MM.1S (cell line): Measurements from ENCODE around the gene ERO1B.

Experiments
- DNase-seq: peaks from one replicate; pipeline ENCODE4 v3.0.0-alpha.2; 2015
- H2AFZ ChIP-seq: fragments of 300-600 bp; sonication (generic); 2 replicates; pipeline ENCODE4 v1.6.0; 2016; ENCODE audit warnings: antibody characterized with exemption, low read length
- H3F3A ChIP-seq: fragments of 300-600 bp; sonication (generic); 2 replicates; pipeline ENCODE4 v1.6.1; 2016; ENCODE audit warnings: mild to moderate bottlenecking, antibody characterized with exemption, low read length, moderate library complexity, mixed read lengths; ENCODE audit not compliant: insufficient read depth
- H3K27ac ChIP-seq: fragments of 300-600 bp; sonication (generic); 2 replicates; pipeline ENCODE4 v1.5.1; 2016; ENCODE audit warnings: mild to moderate bottlenecking, low read length
- H3K27me3 ChIP-seq: fragments of 300-600 bp; sonication (generic); replicated peaks from 2 replicates; pipeline ENCODE4 v1.6.0; 2016; ENCODE audit warnings: low read length; ENCODE audit not compliant: insufficient read depth
- H3K36me3 ChIP-seq: fragments of 300-600 bp; sonication (generic); replicated peaks from 2 replicates; pipeline ENCODE4 v1.6.1; 2016; ENCODE audit warnings: mild to moderate bottlenecking, low read length, mixed read lengths; ENCODE audit not compliant: insufficient read depth
- H3K4me1 ChIP-seq: fragments of 300-600 bp; sonication (generic); 2 replicates; pipeline ENCODE4 v1.6.1; 2016; ENCODE audit warnings: low read length, mixed read lengths
- H3K4me2 ChIP-seq: fragments of 300-600 bp; sonication (generic); 2 replicates; pipeline ENCODE4 v1.6.0; 2016; ENCODE audit warnings: low read depth, low read length
- H3K4me3 ChIP-seq: fragments of 300-600 bp; sonication (generic); 2 replicates; pipeline ENCODE4 v1.5.1; 2016; ENCODE audit warnings: low read length, mixed read lengths
- H3K79me2 ChIP-seq: fragments of 300-600 bp; sonication (generic); 2 replicates; pipeline ENCODE4 v1.6.1; 2016; ENCODE audit warnings: mixed run types, low read length, mixed read lengths
- H3K9ac ChIP-seq: fragments of 300-600 bp; sonication (generic); 2 replicates; pipeline ENCODE4 v1.6.1; 2016; ENCODE audit warnings: low read length, mixed read lengths
- H3K9me2 ChIP-seq: fragments of 300-600 bp; sonication (generic); replicated peaks from 2 replicates; pipeline ENCODE4 v1.6.1; 2016; ENCODE audit warnings: mild to moderate bottlenecking, low read length, mixed read lengths; ENCODE audit not compliant: insufficient read depth
- H3K9me3 ChIP-seq: fragments of 300-600 bp; sonication (generic); replicated peaks from 2 replicates; pipeline ENCODE4 v1.6.1; 2016; ENCODE audit warnings: mild to moderate bottlenecking, low read length, mixed read lengths; ENCODE audit not compliant: insufficient read depth
- H4K20me1 ChIP-seq: fragments of 300-600 bp; sonication (generic); 2 replicates; pipeline ENCODE4 v1.6.1; 2016; ENCODE audit warnings: mild to moderate bottlenecking, low read length, moderate library complexity, mixed read lengths; ENCODE audit not compliant: insufficient read depth
- EZH2 ChIP-seq: fragments of 300-600 bp; sonication (generic); optimal IDR thresholded peaks from 2 replicates; pipeline ENCODE3; 2017; ENCODE audit warnings: low read depth, mild to moderate bottlenecking, antibody characterized with exemption, low read length, mixed read lengths
- EZH2phosphoT487 ChIP-seq: fragments of 300-600 bp; sonication (generic); IDR thresholded peaks from 2 replicates; pipeline ENCODE4 v1.6.1; 2018; ENCODE audit warnings: antibody characterized with exemption, low read length
- TF ChIP-seq, protein P1 (sequence below): fragments of 300-600 bp; sonication (generic); IDR thresholded peaks from 2 replicates; pipeline ENCODE4 v1.5.1; 2016; ENCODE audit warnings: antibody characterized with exemption, low read length, mixed read lengths

ERO1B gene

GRCh38 chr1:236179634-236180033 is 102.1 kb downstream of the ERO1B start:
- H3K9ac ChIP-seq = no peak overlapping the region
- H3K79me2 ChIP-seq = no peaks in the 10 kb centered on the region
- no peak overlapping the region for H2AFZ ChIP-seq
- 0 out of 2 replicates have a peak, but pooled peaks cover 6% of the 10 kb centered on the region for H3K27me3 ChIP-seq
- no peak for DNase-seq
- H3K4me1 ChIP-seq = no peaks in the 10 kb centered on the region
- no peaks in the 10 kb centered on the region for H4K20me1 ChIP-seq
- no peak overlapping the region for H3K27ac ChIP-seq
- no peak for TF ChIP-seq EZH2
- TF ChIP-seq EZH2phosphoT487 = no peak
- TF ChIP-seq, protein P1, sequence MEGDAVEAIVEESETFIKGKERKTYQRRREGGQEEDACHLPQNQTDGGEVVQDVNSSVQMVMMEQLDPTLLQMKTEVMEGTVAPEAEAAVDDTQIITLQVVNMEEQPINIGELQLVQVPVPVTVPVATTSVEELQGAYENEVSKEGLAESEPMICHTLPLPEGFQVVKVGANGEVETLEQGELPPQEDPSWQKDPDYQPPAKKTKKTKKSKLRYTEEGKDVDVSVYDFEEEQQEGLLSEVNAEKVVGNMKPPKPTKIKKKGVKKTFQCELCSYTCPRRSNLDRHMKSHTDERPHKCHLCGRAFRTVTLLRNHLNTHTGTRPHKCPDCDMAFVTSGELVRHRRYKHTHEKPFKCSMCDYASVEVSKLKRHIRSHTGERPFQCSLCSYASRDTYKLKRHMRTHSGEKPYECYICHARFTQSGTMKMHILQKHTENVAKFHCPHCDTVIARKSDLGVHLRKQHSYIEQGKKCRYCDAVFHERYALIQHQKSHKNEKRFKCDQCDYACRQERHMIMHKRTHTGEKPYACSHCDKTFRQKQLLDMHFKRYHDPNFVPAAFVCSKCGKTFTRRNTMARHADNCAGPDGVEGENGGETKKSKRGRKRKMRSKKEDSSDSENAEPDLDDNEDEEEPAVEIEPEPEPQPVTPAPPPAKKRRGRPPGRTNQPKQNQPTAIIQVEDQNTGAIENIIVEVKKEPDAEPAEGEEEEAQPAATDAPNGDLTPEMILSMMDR = no peak
- H3K4me2 ChIP-seq = no peak overlapping the region
- H3K36me3 ChIP-seq = no peaks in the 10 kb centered on the region
- H3K4me3 ChIP-seq = no peak overlapping the region
- no peaks in the 10 kb centered on the region for H3F3A ChIP-seq
- H3K9me2 ChIP-seq = no peaks in the 10 kb centered on the region
- no peaks in the 10 kb centered on the region for H3K9me3 ChIP-seq

DNA sequence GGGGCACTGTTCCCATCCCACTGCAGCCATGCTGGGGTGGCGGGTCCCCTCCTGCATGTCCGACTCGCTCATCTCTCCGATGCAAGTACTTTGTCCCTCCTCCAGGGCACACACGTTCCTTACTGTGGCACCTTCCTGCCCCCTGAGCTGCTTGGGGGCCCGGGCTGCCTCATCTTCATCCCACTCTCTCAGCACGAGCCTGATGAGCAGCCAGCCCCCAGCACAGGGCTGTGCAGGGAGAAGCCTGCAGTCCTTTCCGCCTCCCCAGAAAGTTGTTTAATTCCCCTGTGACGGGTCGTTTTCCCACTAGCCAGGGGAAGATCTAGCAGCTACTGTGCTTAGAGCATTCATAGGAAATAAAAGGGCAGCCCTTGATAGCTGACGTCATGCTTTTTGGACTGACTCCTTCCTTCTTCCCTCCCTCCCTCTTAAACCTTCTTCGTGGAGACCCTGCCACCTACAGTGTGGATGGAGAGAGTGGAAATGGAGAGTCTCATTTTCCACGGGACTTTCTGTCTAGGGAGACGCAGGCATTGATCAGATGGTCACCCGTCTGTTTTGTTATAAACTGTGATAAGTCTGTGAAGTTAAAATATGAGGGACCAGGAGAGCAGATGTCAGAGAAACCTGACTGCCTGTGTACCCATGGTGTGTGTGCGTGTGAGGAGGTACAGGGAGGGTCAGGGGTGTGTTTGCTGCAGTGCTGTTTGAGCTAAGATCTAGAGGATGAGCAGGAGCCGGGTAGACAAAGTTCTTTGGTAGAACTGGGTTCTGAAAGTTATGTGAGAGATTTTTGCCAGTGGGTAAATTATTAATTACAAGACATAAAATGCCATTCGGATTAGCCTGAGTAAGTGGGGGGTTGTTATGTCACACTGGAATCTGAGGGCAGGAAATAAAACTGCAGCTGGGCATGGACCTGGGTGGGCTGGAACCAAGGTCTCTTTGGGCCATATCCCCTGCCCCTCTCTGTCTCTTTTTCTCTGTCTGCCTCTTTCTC is 105.1 kb downstream of the ERO1B start:
- no peak for DNase-seq
- TF ChIP-seq, protein P1 = no peak
- TF ChIP-seq EZH2phosphoT487 = no peak
- H3K4me1 ChIP-seq = no peaks in the 10 kb centered on the region

DNA sequence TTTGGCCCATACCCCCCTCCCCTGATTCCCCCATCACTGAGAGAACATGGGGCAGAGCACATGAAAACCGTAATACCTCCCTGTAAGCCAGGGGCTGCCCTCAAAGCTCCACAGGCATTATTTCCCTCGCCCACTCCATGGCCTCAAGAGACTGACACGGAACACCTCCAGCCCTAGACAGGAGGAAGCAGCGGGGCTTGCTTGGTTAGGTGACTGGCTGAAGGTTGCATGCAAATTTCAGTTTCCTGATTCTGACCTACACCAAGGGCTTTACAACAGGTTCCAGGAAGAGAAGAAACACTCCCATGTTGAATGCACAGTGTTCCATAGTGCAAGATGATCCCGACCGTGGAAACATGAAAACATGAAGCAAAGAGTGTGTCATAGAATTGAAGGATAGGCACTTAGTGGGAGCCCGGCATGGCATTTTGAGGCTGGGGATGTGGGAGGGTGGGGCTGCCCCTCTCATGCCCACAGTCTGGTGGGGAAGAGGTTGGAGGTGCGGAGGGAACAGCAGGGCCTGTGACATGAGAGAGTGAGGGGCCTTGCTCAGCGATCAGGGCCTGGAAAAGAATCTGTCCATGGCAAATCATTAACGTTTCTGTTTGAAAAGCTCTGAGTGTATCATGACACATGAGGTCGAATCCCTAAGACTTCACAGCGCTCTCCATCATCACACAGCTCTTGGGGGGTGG is 106.0 kb downstream of the ERO1B start:
- Histone ChIP-seq H3K4me2 (no peak overlapping the region), H3K79me2 (no peaks in the 10 kb centered on the region), H3K27ac (no peak overlapping the region), H3K36me3 (no peaks in the 10 kb centered on the region), H2AFZ (no peak overlapping the region), H3K27me3 (peaks cover 15% of the 10 kb centered on the region), H4K20me1 (no peaks in the 10 kb centered on the region), H3F3A (no peaks in the 10 kb centered on the region), H3K9me2 (no peaks in the 10 kb centered on the region), H3K9ac (no peak overlapping the region), H3K4me3 (no peak overlapping the region), H3K9me3 (no peaks in the 10 kb centered on the region), H3K4me1 (no peaks in the 10 kb centered on the region)
- no peak for DNase-seq
- no peak for TF ChIP-seq EZH2
- TF ChIP-seq EZH2phosphoT487 = no peak
- TF ChIP-seq, protein P1 = no peak

More for the DNA sequence above, 105.1 kb downstream of the ERO1B start:
- Histone ChIP-seq H3K9ac (no peak overlapping the region), H3K27me3 (peaks cover 15% of the 10 kb centered on the region), H4K20me1 (no peaks in the 10 kb centered on the region), H3K36me3 (no peaks in the 10 kb centered on the region), H3K4me3 (no peak overlapping the region), H3K27ac (no peak overlapping the region), H2AFZ (no peak overlapping the region), H3K9me2 (no peaks in the 10 kb centered on the region), H3F3A (no peaks in the 10 kb centered on the region), H3K79me2 (no peaks in the 10 kb centered on the region), H3K9me3 (no peaks in the 10 kb centered on the region), H3K4me2 (no peak overlapping the region)
